Thoracic aorta (tissue), 2 donors: Measurements from ENCODE around the gene TMC8. TPM values are rescaled to one million over a fixed set of nuclear protein-coding genes. Genes with fewer than 3 reads are reported as not detected.

Experiments used
- ATAC-seq: fragments of 150-250 bp; one replicate; pipeline ENCODE4 v1.8.0; 2017; ENCODE audit warnings: low read depth; ENCODE audit not compliant: insufficient number of reproducible peaks, low FRiP score
- DNase-seq: peaks from one replicate; pipeline ENCODE4 v3.0.0-alpha.2; 2020; ENCODE audit warnings: low spot score
- H3K27ac ChIP-seq, 2 donors: fragments of 200-600 bp; sonication (generic); 1 replicate in 1 of 2; 2 replicates in 1 of 2; pipeline ENCODE4 v1.5.1; 2016; ENCODE audit warnings: mild to moderate bottlenecking in 2 of 2, moderate library complexity in 2 of 2
- H3K27me3 ChIP-seq: fragments of 200-600 bp; sonication (generic); replicated peaks from 2 replicates; pipeline ENCODE4 v1.6.0; 2016; ENCODE audit warnings: mild to moderate bottlenecking; ENCODE audit not compliant: insufficient read depth
- H3K36me3 ChIP-seq: fragments of 200-600 bp; sonication (generic); one replicate; pipeline ENCODE4 v1.5.1; 2016
- H3K4me1 ChIP-seq, 2 donors: fragments of 200-600 bp; sonication (generic); 1 replicate in 1 of 2; 2 replicates in 1 of 2; pipeline versions ENCODE4 v1.5.1 to v1.6.0; 2016; ENCODE audit warnings: low read depth in 2 of 2, mild to moderate bottlenecking in 1 of 2; ENCODE audit not compliant: control insufficient read depth in 1 of 2
- H3K4me3 ChIP-seq: fragments of 200-600 bp; sonication (generic); 2 replicates; pipeline ENCODE4 v1.5.1; 2016; ENCODE audit warnings: mild to moderate bottlenecking
- H3K9me3 ChIP-seq: fragments of 200-600 bp; sonication (generic); 2 replicates; pipeline ENCODE4 v1.5.1; 2016
- CTCF ChIP-seq: fragments of 200-600 bp; sonication (generic); IDR thresholded peaks from one replicate; pipeline ENCODE4 v1.5.1; 2019; ENCODE audit warnings: antibody characterized with exemption
- total RNA-seq, 2 donors: library from RNA; depleted of rRNA; stranded (reverse); fragments of >200 nt; gene quantifications; one replicate each; pipeline versions ENCODE4 v1.1.0 to v1.2.3, GENCODE V29; 2016

The TMC8 gene
- total RNA-seq, 2 donors from 2014 or later = 5.6 to 9.3 TPM

GRCh38 chr17:78101112-78101511 is 29.5 kb upstream of the TMC8 start:
- ATAC-seq = no peak
- Histone ChIP-seq H3K36me3 (peaks cover 65% of the 10 kb centered on the region), H3K4me3 (no peak overlapping the region), H3K9me3 (no peaks in the 10 kb centered on the region), H3K27ac (no peak overlapping the region), H3K27me3 (no peaks in the 10 kb centered on the region), H3K4me1 (no peaks in the 10 kb centered on the region)
- TF ChIP-seq CTCF = no peak
- DNase-seq = no peak

DNA sequence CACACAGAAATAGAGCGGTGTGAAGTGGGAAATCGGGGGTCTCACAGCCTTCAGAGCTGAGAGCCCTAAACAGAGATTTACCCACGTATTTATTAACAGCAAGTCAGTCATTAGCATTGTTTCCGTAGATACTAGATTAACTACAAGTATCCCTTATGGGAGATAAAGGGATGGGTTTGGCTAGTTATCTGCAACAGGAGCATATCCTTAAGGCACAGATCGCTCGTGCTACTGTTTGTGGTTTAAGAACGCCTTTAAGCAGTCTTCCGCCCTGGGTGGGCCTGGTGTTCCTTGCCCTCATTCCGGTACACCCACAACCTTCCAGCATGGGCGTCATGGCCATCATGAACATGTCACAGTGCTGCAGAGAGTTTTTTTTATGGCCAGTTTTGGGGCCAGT is 29.0 kb upstream of the TMC8 start:
- Histone ChIP-seq H3K27ac (no peak overlapping the region), H3K9me3 (no peaks in the 10 kb centered on the region), H3K27me3 (no peaks in the 10 kb centered on the region), H3K4me1 (no peaks in the 10 kb centered on the region), H3K4me3 (no peak overlapping the region), H3K36me3 (peaks cover 61% of the 10 kb centered on the region)
- no peak for TF ChIP-seq CTCF
- DNase-seq = no peak
- no peak for ATAC-seq

DNA sequence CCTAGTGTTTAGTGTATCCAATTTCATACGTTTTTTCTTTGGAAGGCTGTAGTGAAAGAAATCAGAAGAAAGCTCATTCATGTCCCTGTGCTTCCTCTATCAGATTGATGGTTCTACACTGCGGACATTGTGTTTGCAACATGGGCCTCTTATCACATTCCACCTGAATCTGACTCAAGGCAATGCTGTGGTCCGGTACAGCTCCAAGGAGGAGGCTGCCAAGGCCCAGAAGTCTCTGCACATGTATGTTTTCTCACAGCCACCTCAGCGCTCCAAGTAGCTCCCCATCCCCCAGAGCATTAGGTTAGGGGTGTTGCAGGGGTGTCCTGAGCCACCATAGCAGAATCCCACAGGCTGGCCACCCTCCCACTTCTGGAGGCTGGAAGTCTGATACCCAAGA is 27.3 kb upstream of the TMC8 start:
- peaks cover 50% of the 10 kb centered on the region for H3K36me3 ChIP-seq
- H3K9me3 ChIP-seq = no peaks in the 10 kb centered on the region
- H3K4me1 ChIP-seq = no peaks in the 10 kb centered on the region
- DNase-seq (no peak), ATAC-seq (no peak)
- TF ChIP-seq CTCF = no peak
- no peaks in the 10 kb centered on the region for H3K27me3 ChIP-seq
- no peak overlapping the region for H3K4me3 ChIP-seq
- H3K27ac ChIP-seq = no peak overlapping the region

GRCh38 chr17:78104540-78104941 is 26.0 kb upstream of the TMC8 start:
- no peaks in the 10 kb centered on the region for H3K9me3 ChIP-seq
- peaks cover 41% of the 10 kb centered on the region for H3K36me3 ChIP-seq
- no peak overlapping the region for H3K27ac ChIP-seq
- H3K27me3 ChIP-seq = no peaks in the 10 kb centered on the region
- no peak overlapping the region for H3K4me3 ChIP-seq
- H3K4me1 ChIP-seq = no peaks in the 10 kb centered on the region
- TF ChIP-seq CTCF = no peak
- ATAC-seq (no peak), DNase-seq (no peak)

DNA sequence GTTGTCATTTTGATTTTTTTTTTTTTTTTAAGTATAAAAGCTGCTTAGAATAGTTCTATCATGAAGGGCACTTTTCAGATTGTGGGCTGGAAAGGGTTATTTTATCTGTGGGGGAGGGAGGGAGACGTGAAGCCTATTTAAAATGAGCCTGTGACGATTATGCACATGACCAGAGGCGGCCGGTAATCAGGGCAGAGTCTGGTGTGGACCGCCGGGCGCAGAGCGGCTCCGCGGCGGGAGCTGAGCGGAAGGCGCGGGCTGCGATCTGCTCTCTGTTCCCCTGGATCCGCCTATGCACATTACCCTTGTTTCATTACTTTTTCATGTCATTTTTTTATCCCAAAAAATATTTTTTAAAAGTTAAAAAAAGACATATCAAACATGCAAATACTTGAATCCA is 25.5 kb upstream of the TMC8 start:
- ATAC-seq (no peak), DNase-seq (no peak)
- no peaks in the 10 kb centered on the region for H3K4me1 ChIP-seq
- H3K9me3 ChIP-seq = no peaks in the 10 kb centered on the region
- peaks cover 36% of the 10 kb centered on the region for H3K36me3 ChIP-seq
- no peak for TF ChIP-seq CTCF
- no peaks in the 10 kb centered on the region for H3K27me3 ChIP-seq
- H3K27ac ChIP-seq = no peak overlapping the region
- no peak overlapping the region for H3K4me3 ChIP-seq
